HG02943 (cell line): ENCODE data around the gene HDHD3.

Experiments used
- ATAC-seq: cut with Tn5 transposase; IDR thresholded peaks from one replicate; pipeline ENCODE4 v1.9.1; 2021; ENCODE audit warnings: mild to moderate bottlenecking, low read depth, moderate library complexity; ENCODE audit not compliant: unreplicated experiment

The HDHD3 gene

DNA sequence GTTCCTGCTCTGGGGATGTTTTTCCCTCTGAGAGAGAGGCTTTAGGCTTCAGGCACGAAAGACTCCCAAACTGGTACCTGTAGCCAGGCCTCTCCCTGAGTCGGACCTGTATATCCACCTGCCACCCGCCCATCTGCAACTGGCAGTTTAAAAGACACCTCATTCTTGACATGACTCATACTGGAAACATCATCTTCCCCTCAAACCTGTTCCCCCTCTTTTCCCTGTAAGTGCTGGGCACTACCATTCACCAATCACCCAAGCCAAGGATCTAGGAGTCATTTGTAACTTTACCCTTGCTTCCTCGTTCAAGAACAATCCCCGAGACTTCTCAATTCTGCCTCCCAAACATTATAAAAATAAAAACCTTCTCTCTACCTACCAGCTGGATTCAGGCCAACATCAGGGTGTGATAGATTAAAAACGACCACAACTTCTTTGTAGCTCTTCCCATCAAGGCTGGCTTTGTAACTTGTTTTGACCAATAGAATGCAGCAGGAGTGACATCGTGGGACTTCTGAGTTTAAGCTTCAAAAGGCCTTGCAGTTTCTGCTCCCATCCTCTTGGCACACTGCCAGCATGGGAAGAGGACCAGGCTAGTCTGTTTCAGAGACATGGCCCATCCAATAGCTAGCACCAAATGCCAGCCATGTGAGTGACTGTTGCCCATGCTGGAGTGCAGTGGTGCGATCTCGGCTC is 34.9 kb downstream of the HDHD3 start:
- ATAC-seq = no peak

DNA sequence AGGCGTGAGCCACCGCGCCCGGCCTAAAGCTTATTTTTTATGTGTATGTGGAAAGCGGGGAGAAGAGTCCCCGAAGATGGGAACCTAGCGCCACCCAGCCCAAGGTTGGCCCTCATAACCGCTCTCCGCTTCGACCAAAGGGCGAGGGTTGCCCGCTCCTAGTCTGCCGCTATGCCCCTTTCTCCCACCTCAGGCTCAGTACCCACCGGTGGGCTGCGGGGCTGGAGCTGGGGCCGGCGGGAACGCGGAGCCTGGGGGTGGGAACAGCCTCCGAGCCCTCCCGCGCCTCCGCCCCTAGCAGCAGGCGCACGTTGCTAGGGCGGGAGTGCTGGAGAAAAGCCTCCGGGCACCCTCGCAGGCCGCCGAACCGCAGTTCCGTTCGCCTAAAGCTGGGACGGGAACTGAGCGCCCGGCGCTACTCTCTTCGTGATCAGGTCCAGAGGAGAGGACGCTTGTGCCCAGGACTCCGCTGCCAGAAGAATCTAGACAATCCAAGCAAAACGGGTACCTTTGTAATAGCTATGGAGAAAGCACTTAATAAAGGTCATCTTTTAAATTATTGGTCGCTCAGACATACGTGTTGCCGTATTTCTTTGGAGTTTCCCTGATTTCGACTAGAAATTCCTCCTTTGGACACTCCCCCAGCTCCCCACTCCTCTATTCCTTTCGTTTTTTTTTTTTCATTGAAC is 36.6 kb downstream of the HDHD3 start, which contains the start of gene WDR31:
TSS of gene WDR31 (minus strand) at position 265 of the 689 bp plus-strand sequence. CDS start 8,253 bp downstream, outside the sequence.
- ATAC-seq = peak; percentile 97

DNA sequence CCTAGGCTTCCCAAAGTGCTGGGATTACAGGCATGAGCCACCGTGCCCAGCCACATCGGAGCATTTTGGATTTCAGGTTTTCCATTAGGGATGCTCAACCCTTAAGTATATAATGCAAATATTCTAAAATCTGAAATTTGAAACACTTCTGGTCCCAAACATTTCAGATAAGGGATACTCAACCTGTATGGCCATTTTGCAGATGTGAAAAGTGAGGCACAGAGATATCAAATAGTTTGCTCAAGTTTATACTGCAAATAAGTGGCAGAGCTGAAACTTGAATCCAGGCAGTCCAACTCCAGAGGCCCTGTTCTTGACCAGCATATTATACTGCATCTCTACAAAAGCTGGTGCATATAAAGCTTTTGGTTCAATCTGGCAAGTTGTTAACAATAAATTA is 39.1 kb downstream of the HDHD3 start:
- no peak for ATAC-seq

DNA sequence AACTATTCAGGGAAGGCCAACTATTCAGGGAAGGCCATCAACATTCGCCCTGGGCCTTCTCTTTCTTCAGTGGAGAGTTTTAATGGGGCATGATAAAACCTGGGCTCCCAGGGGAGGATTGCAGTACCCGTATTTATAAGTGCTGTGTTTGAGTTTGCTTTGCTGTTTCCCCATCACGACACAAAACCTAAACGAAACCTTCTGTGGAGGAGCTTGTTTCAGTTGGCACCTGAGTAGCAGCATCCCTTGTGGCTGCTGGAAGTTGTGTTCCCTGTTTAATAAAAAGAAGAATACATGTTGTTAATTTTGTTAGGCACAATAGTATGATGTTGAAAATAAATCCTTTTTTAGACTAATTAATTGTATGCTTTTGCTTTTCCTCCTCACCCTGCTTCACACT is 45.0 kb downstream of the HDHD3 start:
- ATAC-seq = no peak

DNA sequence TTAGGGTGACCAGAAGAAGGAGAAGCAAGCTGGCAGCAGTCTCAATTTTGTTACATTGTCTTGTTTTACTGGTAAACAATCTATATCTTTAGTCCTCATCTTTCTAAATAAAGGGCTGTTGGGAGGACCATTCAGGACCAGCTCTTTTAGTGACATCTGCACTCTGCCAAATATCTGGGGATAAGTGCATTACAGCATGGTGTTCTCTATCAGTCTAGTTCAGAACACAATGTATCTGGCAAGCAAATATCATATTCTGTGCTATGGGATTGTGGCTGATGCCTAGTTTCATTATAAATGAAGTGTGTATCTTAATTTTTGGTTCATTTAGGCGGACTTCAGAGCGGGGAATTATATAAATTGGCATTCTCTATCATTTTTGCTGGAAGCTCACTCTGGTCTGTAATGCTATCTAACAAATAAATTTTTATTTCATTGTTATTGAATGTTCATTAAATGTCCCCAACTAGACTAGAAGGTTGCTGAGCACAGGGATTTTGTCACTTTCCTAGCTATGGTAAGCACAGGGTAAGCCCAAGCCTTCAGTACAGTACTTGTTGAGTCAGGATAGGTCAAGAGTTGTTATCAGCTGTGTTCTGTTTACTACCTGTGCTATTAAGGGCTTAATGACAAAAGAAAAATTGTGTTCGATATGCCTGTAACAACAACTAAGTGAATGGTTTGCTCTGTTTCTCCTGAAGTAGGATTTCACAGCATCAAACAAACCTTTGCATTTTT is 48.6 kb downstream of the HDHD3 start:
- no peak for ATAC-seq

DNA sequence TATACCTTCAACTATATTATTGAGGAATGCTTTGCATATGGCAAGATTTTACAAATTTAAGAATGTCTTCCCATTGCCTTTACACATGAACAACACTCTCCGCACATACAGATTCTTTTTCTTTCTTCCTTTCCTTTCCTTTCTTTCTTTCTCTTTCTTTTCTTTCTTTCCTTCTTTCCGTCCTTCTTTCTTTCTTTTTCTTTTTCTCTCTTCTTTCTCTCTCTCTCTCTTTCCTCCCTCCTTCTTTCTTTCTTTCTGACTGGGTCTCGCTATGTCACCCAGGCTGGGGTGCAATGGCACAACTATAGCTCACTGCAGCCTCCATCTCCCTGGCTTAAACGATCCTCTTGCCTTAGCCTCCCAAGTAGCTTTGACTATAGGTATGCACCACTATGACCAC is 50.6 kb downstream of the HDHD3 start:
- no peak for ATAC-seq
